NT2/D1 (cell line): ENCODE measurements around the gene MYO1G.
"Not testable (repeated sequence)": the region's sequence is repeated elsewhere in the genome, so short reads cannot be mapped to it uniquely, and the experiment has no call there.

Experiments used
- DNase-seq: peaks from one replicate; pipeline ENCODE4 v3.0.0-alpha.2; 2011; ENCODE audit warnings: low read depth, low spot score
- H3K27me3 ChIP-seq: 2 replicates; pipeline ENCODE4 v1.6.0; 2011; ENCODE audit warnings: mild to moderate bottlenecking; ENCODE audit not compliant: insufficient read length, insufficient read depth
- H3K36me3 ChIP-seq: 2 replicates; pipeline ENCODE4 v1.6.1; 2011; ENCODE audit warnings: mild to moderate bottlenecking, low read length, mixed read lengths; ENCODE audit not compliant: insufficient read depth, insufficient read length
- H3K4me1 ChIP-seq: 2 replicates; pipeline ENCODE4 v1.5.1; 2011; ENCODE audit not compliant: insufficient read depth, insufficient read length
- H3K4me3 ChIP-seq: 2 replicates; pipeline ENCODE4 v1.5.1; 2011; ENCODE audit warnings: low read depth; ENCODE audit not compliant: insufficient read length
- H3K9ac ChIP-seq: 2 replicates; pipeline ENCODE4 v1.6.0; 2011; ENCODE audit warnings: low read depth; ENCODE audit not compliant: insufficient read length
- H3K9me3 ChIP-seq: 2 replicates; pipeline ENCODE4 v1.5.1; 2011; ENCODE audit warnings: mild to moderate bottlenecking, low read length; ENCODE audit not compliant: insufficient read depth
- SUZ12 ChIP-seq: IDR thresholded peaks from 2 replicates; pipeline ENCODE4 v1.6.1; 2011; ENCODE audit not compliant: insufficient read length, insufficient read depth; ENCODE audit errors: extremely low read depth
- YY1 ChIP-seq: IDR thresholded peaks from 2 replicates; pipeline ENCODE4 v1.6.1; 2011; ENCODE audit not compliant: insufficient read length, insufficient read depth
- ZNF274 ChIP-seq: IDR thresholded peaks from 2 replicates; pipeline ENCODE4 v1.6.1; 2011; ENCODE audit warnings: mild to moderate bottlenecking, low read depth, low read length

The MYO1G gene

GRCh38 chr7:44995555-44996493, 17.0 kb upstream of the MYO1G start:
- peaks cover 16% of the 10 kb centered on the region; the same call in 1 of the 2 replicates for H3K9me3 ChIP-seq
- no peak overlapping the region for H3K9ac ChIP-seq
- no peak for DNase-seq
- no peak overlapping the region for H3K4me3 ChIP-seq
- H3K36me3 ChIP-seq: no peaks in the 10 kb centered on the region
- TF ChIP-seq YY1: no peak
- no peak for TF ChIP-seq SUZ12
- no peak for TF ChIP-seq ZNF274
- H3K27me3 ChIP-seq: no peaks in the 10 kb centered on the region
- H3K4me1 ChIP-seq: no peaks in the 10 kb centered on the region

- no peak for TF ChIP-seq SUZ12
- no peak for TF ChIP-seq YY1
- DNase-seq: no peak
- H3K27me3 ChIP-seq: no peaks in the 10 kb centered on the region
- no peak overlapping the region for H3K4me3 ChIP-seq
- H3K9me3 ChIP-seq: peaks cover 16% of the 10 kb centered on the region; the same call in 1 of the 2 replicates
- no peaks in the 10 kb centered on the region for H3K4me1 ChIP-seq
- no peaks in the 10 kb centered on the region for H3K36me3 ChIP-seq
- H3K9ac ChIP-seq: no peak overlapping the region
These were observed 16.2 kb upstream of the MYO1G start for GRCh38 chr7:44994877-44995554.

GRCh38 chr7:44992004-44992795, 13.4 kb upstream of the MYO1G start:
- not testable (repeated sequence) for H3K27me3 ChIP-seq, H3K36me3 ChIP-seq, H3K4me1 ChIP-seq, DNase-seq, H3K9ac ChIP-seq, H3K4me3 ChIP-seq
- H3K9me3 ChIP-seq: peaks cover 16% of the 10 kb centered on the region; the same call in 1 of the 2 replicates

DNA sequence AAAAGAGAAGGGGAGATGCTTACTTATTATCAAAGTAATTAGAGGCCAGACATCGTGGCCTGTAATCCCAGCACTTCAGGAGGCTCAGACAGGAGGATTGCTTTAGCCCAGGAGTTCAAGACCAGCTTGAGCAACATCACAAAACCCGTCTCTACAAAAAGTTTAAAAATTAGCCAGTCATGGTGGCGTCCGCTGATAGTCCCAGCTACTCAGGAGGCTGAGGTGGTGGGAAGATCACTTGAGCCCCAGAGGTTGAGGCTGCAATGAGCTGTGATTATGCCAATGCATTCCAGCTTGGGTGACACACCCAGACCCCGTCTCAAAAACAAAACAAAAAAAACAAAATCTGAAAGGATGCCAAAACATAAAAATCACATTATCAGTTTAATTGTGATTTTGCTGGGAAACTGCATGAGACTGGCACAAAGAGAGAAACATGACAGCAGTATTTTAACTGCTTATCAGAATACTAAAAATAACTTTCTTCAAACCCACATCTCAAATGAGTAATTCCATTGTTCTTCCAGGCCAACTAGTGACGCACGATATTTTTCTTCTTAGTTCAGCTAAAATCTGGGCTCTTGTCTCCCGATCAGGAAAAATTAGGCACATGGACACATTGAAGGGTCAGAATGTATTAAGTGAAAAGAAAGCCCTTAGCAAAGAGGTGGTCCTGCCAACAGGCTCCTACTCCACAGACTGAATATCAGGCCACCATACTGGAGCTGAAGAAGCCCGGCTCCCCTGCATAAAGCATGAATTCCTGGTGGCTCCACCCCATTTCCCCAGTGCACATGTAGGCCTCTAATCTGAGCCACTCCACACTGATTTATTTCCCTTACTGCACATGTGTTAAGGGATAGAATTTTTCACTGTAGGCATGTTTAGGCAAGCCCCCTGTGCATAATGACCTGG, 11.6 kb upstream of the MYO1G start:
- H3K36me3 ChIP-seq: peaks cover 5% of the 10 kb centered on the region
- H3K4me1 ChIP-seq: no peaks in the 10 kb centered on the region
- H3K9me3 ChIP-seq: peaks cover 16% of the 10 kb centered on the region; the same call in 1 of the 2 replicates
- no peak overlapping the region for H3K9ac ChIP-seq
- DNase-seq: no peak
- H3K4me3 ChIP-seq: no peak overlapping the region
- TF ChIP-seq YY1 (no peak), ZNF274 (no peak), SUZ12 (no peak)
- no peaks in the 10 kb centered on the region for H3K27me3 ChIP-seq

DNA sequence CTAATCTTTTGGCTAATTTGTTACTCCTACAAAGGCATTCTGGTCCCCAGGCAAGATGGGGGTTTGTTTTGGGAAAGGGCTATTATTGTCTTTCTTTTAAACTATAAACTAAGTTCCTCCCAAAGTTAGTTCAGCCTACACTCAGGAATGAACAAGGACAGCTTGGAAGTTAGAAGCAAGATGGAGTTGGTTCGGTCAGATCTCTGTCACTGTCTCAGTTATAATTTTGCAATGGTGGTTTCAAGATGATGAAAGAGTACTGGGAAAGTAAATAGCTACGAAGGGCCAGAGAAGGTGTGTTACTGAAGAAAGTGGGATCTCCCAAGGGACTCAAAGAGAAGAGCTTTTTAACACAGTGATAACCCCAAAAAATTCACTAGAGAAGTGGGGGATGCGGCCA, 10.3 kb upstream of the MYO1G start:
- TF ChIP-seq SUZ12 (no peak), ZNF274 (no peak), YY1 (no peak)
- DNase-seq: no peak
- Histone ChIP-seq H3K4me3 (no peak overlapping the region), H3K27me3 (no peaks in the 10 kb centered on the region), H3K4me1 (no peaks in the 10 kb centered on the region), H3K9ac (no peak overlapping the region), H3K9me3 (peaks cover 16% of the 10 kb centered on the region; the same call in 1 of the 2 replicates), H3K36me3 (peaks cover 5% of the 10 kb centered on the region)

- DNase-seq: no peak
- no peak overlapping the region for H3K4me3 ChIP-seq
- H3K36me3 ChIP-seq: peaks cover 5% of the 10 kb centered on the region
- H3K9ac ChIP-seq: no peak overlapping the region
- H3K9me3 ChIP-seq: peaks cover 16% of the 10 kb centered on the region; the same call in 1 of the 2 replicates
- no peaks in the 10 kb centered on the region for H3K27me3 ChIP-seq
- TF ChIP-seq ZNF274 (no peak), YY1 (no peak), SUZ12 (no peak)
- H3K4me1 ChIP-seq: no peaks in the 10 kb centered on the region
These were observed 9.9 kb upstream of the MYO1G start for GRCh38 chr7:44988701-44989100.
